CD4-positive, alpha-beta T cell treated with Interferon alpha-2 for 1 hour (primary cell): ENCODE results near the gene LARGE1.

Source experiments
- DNase-seq, 2 donors: peaks; one replicate each; pipeline ENCODE4 v3.0.0-alpha.2; 2020 to 2022

LARGE1 gene

DNA sequence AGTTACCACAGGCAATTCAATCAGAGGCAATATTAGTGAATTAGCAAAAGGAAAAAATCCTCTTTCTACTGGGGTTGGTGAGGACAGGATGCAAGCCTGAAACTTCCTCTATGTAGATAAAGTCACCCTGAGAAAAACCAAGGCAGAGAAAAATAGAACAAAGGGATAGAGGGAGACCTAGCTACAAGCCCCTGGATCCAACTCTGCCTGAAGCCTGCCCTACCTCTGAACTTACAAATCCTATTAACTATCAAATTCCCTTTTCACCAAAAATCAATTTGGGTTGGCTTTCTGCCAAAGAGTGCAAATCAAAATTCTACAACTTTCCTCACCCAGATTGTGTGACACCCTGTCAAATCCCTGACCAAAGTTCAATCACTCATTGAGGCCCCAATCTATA is 161.3 kb downstream of the LARGE1 start:
- DNase-seq: no peak

DNA sequence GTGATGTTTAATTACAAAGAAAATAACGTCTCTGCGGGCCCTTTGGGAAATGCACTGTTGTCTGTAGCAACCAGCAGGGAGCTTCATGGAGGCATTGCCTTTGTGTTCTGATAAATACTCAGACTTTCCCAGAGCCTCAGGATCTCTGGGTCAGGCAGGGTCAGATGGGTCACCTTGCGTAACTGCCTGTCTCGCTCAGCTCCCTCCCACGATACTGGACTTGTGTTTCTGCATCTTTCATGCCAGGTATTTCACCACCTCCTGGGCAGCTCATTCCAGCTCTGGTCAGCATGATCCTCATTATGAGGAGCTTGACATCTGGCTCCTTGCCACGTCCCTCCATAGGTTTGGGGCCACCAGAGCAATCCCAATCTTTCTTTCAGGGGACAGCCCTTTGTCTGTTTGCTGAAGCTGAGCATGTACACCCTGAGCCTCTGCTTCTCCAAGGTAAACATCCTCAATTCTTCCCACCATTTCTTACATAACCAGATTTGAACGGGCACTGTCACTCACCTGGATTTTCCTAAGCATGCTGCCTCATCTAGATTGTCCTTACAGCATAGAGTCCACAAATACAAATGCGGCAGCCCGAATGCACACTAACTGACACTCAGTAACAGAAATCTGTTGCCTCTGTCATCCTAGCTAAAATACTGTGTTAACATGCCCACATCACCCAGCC is 162.3 kb downstream of the LARGE1 start:
- DNase-seq: no peak

DNA sequence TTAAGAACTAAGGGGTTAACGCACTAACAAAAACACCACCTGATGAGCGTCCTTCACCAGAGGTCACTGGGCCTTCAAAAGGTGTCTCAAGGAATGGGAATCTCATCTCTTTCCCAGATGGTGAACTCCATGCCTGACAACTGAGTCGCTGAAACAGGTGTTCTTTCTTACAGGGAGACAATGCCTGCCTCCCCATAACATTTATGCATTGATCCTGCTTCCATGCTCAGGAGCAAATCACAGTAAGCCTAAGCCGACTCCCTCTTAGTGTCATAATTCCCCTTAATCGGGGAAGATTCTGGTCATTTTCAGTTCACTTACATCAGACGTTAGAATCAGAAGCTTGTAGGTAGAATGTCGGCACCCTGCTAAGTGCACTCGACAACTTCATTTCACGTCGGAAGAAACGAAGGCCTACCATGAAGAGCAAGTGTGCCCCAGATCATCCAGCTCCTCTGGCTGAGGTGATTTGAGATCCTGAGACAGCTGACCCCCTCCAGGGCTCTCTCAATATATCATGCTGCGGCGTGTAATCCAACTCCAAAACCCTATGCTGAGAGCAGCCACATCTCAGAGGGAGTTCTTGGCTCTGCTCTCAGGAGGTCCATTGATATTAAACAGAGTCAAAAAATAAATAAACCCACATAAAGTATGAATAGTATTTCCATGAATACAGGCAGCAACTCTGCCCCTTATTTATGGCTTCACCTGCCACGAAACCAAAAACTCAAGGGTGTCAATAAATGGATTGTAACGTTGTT is 163.1 kb downstream of the LARGE1 start:
- no peak for DNase-seq

DNA sequence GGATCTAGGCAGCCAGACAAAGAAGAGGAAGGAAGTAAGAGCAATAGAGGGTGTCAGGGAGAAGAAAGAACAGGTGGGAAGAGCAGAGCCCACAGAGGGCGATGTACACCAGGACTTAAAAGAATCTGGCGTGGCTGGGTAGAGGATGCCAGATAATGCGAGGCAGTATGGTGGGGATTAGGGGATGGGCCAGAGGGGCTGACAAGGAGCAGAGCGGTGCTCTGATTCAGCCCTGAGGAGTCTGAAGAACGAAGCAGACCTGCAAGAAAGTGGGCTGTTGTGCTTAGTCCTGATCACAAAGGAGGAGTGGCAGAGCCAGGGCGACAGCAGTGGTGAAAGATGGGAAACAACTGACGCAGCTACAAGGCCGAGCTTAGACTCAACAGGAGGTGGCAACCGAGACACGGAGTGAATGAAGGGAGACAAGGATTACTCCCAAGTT is 163.7 kb downstream of the LARGE1 start:
- DNase-seq: no peak

DNA sequence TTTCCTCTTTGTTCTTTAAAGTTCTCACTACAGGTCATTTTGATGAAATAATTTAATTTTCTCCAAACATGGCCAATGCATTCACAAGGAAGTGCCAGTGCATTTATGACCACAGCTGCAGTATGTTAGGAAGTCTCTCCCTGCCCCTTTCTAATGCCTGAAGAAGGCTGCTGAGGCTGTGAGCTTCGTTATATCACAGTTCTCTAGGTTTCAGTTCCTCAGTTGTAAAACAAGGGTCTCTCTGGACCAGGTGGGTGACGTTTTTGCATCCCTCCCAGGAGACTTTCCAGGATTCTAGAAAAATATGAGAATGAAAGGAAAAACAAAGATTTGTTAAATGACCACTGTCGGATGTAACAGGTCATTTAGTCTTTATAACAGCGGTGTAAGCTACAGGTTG is 171.6 kb downstream of the LARGE1 start:
- no peak for DNase-seq

DNA sequence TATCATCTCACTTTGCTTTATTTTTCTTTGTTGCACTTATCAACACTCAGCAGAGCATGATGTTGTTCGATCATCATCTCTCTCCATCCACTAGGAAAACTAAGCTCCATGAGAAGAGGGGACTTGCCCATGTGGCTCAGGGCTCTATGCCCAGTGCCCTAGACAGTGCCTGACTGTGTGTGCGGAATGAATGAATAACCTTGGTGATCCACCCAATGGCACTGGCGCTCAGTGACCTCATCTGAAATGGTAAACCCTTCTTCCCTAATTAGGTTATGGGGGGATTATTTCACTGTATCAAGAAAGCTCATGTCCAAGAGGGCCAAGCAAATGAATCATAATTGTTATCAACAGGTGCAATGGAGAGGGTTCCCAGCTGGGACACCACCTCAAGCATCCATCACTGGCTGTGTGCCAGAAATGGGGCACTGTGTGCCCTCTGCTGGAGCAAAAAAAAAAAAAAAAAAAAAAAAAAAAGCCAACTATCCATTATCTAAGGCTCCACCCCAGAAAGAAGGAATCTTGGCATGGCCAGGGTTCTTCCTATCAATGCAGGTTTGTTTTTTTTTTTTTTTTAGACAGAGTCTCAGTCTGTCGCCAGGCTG is 172.6 kb downstream of the LARGE1 start:
- no peak for DNase-seq

DNA sequence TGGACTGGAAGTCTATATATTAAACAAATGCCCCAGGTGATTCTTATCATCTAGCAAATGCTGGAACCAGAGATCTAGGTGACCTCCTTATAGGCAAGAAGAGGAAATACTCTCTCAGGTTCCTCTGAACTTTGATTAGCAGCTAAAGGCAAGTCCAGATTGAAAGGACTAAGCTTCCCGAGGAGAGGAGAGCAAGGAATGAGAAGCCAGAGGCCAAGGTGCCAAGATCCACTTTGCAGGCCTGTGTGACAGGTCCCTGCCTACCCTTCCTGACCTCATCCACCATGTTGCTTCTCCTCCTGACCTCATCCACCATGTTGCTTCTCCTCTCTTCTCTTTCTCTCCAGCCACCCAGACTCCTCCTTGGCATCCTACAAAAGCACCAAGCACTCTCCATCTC is 173.2 kb downstream of the LARGE1 start:
- no peak for DNase-seq

DNA sequence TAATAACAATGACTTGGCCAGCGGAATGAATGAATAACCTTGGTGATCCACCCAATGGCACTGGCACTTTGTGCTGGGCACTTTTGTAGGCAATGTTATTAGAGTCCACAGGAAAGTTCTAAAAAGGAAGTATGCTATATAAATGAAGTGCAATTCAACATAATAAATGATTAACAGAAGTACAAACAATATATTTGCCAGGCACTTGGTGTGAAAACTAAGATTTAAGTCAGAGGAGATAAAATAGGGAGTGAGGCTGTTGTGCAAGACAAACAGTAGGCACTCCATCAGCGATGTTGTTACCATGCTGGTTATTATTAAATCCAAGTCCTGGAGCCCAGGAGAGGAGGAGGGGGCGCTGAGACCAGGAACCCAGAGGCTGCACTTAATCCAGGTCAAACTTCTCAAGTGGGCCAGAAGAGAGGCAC is 173.8 kb downstream of the LARGE1 start:
- no peak for DNase-seq

DNA sequence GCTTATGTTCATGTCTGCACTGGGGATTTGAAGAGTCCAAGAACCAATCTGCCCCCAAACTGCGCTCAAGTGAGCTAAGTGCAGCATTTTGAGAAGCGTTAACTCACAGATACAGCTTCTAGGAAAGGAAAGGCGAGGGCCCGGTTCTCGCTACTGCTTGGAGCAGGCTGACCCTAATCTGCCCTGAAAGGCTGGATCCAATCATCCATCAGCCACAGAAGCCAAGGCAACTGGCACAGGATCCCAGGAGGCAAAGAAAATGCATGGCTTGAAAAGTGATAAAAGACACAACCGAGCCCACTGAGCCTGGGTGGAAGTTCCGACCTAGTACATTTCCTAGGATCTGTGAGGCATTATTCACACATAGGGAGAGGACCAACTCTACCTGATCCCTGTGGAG is 174.8 kb downstream of the LARGE1 start:
- no peak for DNase-seq

DNA sequence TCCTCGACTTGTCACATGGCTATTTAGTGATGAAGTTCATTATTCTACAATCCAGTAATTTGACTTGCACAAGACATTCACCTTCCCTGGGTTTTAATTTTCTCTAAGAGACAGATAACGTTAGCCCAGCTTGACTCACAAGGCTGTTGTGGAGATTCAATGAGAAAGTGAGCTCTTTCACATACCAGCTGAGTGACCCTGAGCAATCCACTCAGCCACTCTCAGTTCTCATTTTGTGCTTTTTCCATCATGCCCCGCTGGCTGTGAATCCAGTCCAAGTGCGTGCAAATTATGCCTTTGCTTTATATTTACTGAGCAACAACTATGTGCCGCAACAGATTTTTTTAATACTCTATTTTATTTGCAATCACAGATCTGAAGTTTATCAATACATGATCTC is 176.5 kb downstream of the LARGE1 start:
- DNase-seq: no peak

DNA sequence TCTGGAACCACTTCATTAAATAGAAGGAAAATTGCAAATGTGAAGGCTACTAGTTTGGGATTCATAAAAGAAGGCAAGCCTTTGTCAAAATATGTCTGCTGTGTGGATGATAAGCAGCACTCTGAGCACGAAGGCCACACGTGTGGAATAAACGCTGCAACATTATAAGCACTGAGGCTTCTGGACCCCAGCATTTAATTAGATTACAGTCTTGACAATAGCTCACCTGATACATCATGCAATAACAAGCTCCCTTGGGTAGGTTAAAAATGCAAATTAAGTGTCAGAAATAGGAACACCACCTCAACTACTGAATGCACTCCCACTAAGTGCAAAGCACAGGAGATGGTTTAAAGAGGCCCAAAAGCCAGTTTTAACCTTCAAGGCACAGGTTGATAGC is 179.3 kb downstream of the LARGE1 start:
- DNase-seq: no peak

DNA sequence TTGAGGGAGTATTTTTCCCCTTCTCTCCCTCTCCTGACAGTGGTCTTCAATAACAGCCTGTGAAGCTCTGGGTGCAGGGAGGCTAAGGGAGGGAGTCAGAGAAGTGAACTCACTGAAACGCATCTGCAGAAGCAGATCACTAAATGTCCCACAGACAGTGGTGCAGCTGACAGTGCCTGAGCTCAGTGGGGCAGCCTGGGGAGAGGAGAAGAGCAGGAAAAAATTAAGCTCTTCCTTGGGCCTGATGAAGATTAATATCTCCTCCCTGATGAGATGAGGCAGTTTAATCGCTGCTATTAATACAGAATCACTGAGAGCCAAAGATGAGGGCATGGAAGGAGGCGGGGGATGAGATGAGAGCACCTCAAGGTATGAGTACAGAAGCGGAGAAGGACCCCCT is 180.8 kb downstream of the LARGE1 start:
- DNase-seq: no peak

DNA sequence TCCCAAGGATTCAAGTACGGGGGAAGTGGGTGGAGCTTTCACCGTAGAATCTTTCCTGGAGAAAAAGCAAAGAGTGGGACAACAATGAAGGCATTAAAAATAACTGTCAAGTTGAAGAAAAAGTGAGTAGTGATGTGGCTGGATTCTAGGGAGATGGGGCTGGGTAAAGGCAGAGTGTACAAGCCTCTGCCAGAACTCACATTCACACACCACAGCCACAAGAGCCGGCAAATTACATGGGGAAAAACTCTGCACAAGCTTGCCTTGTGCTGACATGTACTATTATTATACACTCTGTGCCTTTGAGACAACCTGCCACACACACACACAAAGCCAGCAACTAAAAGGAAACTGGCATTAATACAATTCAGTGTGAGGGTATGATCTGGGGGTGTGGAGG is 182.6 kb downstream of the LARGE1 start:
- DNase-seq: no peak

DNA sequence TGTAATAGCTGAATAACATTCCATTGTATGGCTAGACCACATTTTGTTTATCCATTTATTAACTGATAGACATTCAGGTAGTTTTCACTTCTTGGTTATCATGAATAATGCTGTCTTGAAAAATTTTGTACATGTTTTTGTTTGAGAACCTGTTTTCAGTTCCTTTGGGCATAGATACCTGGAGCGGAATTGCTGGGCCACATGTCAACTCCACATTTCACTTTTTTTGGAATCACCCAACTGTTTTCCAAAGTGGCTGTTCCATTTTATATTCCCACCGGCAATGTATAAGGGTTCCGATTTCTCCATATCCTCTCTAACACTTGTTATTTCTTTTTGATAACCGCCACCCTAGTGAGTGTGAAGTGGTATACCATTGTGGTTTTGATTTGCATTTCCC is 184.3 kb downstream of the LARGE1 start:
- DNase-seq: no peak

DNA sequence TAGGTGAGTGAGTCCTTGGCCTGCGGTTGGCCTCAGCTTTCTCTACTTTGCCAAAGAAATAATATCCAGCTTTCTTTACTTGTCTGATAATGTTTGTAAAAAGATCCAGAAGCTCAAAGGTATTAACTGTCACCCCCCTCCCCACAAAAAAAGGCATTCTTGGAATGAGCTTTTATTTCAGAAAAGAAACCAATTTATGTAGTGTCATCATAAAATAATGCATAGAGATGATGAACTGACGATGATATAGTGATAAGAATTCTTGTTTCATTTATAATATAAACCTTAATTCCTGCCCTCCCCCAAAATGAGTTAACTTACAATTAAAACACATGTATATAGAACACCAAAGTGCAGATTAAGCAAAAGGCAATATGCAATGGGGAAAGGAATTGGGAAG is 191.4 kb downstream of the LARGE1 start:
- no peak for DNase-seq

DNA sequence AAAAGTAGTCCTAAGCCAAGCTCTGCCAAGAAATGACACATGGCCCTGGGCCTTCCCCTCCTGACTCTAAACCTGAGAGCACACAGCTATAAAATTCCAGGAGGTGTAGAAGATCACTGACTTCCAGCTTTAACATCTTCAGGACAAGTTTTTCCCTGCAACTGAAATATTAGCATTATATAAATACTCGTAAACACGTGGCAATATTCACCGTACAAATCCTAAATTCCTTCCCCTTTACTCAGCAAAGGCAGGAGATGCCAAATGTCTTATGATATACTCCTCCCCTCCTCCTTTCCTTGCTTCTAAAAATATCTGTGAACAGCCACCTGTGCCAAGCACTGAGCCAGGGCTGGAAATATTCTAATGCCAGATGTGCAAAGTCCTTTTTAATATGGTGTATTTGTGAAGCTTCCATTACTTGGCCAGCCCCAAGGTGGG is 194.0 kb downstream of the LARGE1 start:
- no peak for DNase-seq

DNA sequence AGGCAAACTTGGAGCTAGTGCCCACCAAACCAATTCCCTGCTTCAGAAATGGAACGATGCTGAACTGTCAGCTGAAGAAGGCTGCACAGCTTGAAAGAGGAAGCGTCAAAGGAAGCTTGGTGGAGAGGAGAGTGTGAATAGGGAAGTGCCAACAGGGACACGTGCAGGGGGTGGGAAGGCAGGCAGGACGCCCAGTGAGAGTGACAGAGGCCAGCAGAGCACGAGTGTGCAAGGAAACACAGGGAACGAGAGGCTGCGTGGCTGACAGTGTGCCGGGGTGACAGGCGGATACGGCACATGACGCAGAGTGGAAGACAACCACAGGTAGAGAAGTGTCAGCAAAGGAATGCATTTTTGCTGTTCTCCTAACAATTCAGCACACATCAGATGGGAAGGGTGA is 196.4 kb downstream of the LARGE1 start:
- DNase-seq: no peak

DNA sequence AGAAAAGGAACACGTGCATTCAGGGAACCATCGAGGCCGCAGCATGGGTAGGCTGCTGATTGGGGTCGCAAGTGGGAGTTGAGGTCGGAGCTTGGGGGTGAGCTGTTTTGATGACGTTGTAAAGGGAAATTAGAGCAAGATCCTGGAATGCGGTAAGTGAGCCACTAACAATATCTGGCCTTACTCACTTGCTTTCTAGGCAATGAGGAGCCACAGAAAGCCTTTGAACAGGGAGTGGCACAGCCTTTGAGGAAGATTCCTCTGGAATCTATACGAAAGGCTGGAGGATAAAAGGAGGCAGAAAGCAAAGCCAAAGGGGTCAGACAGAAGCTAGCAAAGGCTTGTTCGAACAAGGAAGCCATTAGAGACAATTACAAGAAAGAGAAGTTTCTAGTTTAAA is 197.5 kb downstream of the LARGE1 start:
- DNase-seq: no peak

DNA sequence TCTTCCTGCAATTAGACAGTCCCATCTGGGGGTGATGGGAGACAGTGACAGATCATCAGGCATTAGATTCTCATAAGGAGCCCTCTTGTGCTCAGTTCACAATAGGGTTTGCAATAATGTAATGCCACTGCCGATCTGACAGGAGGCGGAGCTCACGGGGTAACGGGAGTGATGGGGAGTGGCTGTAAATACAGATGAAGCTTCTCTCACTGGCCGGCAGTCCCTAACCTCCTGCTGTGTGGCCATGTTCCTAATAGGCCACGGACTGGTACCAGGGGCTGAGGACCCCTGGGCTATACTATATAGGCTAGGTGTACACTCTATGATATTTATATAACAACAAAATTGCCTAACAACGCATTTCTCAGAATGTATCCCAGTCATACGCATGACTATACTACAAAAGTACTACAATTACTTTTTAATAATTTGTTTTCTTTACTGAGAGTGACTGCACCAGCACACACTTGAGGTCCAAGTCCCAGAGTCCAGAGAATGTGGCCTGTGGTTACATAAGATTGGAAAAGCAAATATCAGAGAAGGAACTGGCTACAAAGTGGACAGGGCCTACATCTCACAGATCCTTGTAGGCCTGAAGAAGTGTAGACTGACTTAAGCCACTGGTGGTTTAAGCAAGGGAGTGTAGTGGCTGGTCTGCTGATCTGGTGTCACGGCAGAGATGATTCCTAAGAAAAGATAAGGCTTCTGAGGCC is 200.0 kb downstream of the LARGE1 start:
- DNase-seq: no peak

DNA sequence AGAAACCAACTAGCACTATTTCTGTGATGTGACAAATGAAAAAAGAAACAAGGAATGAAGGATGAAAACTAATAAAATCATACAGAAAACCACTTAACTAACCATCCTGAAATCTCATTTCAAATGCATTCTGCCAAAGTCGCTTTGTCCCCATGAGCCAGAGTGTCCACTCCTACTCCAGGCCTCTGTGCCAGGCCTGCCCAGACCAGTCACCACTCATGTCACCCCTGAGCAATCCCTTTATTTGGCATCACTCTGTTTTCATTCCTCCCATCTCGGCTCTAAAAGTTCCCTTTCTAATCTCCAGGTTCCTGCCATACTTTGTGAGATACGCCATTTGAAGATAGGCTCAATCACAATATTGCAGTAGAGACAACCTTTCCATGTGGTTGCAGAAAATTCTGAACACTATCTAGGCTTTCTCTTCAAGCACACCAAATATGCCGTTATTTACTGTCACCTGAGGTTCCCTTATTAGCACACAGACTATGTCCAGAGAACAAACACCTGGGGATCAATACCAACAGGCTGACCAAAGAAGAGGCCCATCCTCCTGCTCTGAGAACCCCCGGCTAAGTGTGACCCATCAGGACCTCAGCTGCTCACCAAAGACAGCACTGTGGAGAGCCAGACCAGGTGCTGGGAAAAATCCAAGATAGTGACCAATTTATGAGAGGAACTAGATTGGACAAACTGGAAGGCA is 202.4 kb downstream of the LARGE1 start:
- no peak for DNase-seq

DNA sequence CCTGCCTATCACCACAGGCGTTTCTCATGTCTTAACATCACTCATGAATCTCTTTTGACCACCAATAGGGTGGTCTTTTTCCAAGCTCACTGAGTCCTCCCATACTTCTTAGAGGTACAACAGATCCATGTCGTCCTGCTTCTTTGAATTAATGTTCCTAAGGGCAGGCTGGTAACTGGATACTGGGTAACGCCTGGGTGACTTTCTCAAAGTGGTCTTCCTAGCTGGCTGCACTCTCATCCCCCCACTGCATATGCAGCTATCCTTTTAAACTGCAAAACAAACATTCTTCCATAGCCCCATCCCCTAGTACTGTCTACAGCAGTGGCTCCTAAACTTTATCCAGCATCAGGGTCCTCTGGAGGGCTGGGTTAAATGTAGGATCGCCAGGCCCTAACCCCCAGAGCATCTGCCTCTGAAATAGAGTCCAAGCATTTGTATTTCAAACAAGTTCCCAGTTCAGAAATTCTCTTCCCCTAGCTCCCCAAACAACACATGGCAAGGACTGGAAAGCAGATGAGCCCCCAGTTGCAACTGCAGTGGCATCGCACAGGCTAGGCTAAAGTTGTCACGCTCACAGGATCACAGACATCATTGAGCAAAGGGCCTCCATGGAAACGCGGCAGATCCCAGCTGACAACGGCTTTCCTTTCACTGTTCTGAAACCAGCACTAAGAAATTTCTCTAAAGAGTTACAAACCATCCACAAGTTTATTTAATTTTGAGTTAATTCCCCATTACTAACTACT is 204.9 kb downstream of the LARGE1 start:
- DNase-seq: no peak

DNA sequence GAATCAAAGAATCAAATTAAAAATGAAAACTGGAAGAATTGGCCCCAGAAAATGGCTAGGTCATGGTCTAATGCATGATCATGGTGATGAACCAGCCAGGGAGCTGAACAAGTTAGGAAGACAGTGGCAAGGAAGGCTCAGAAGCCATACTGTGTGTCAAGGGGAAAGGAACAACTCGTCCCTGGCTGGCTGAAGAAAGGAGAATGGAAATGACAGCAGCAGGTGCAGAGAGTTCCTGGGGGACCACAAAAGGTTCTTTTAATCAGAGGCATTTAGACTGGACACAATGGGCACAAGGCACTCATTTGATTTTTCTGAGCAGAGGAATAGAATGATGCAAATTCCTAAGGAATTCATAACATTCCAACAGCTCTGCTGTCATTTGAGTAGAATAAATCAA is 209.9 kb downstream of the LARGE1 start:
- DNase-seq: no peak
